Smooth muscle cell of the brain vasculature (primary cell): ENCODE results near the gene RORC.

Experiments
- DNase-seq: peaks from one replicate; pipeline ENCODE4 v3.0.0-alpha.2; 2012; ENCODE audit warnings: low read depth, low spot score

The RORC gene

DNA sequence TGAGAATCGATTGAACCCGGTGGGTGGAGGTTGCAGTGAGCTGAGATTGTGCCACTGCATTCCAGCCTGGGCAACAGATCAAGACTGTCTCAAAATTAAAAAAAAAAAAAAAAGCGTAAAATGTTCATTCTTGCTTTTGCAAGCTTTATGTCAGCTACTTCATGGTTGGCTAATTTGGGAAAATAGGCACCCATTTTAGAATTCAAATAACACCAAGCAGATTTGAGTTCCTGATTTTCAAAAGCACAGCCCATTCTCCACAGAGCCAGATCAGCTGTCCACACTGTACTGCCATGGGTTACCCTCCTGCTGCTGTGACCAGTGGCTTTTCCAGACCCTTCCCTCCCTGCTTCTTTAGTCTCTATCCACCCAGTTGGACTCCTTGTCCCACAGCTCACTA is 17.5 kb upstream of the RORC start:
- DNase-seq = no peak

DNA sequence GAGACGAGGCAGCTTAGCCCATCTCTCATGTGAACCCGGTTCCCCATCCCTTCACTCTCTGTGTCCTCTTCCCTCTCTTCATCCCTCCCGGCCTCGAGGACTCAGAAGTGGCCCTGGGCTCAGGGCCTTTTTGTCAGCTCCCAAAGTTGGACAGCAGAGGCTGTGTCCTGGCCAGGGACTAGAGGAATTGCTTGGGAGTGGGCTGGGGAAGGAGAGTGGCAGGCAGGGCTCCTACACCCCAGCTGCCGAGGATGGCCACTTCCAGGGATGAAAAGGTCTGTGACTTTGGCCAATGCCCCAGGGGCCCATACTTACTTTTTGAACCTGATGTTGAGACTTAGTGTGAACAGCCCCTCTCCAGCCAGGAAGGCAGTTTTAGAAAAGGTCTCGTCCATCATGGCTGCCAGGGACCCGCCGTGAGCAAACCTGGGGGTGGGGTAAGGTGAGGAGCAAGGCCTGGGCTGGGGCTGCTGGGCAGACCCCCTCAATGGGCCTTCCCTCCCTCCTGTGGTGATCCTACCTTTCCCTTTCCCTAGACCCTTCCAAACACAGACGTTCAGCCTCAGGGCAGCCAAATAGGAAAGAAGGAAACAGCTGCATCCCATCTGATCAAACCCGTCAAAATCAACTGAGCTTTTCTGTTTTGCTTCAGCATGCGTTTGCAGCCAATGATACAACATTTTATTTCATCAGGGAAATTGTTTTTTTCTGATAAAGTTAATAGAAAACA is 16.4 kb upstream of the RORC start:
- DNase-seq = no peak

DNA sequence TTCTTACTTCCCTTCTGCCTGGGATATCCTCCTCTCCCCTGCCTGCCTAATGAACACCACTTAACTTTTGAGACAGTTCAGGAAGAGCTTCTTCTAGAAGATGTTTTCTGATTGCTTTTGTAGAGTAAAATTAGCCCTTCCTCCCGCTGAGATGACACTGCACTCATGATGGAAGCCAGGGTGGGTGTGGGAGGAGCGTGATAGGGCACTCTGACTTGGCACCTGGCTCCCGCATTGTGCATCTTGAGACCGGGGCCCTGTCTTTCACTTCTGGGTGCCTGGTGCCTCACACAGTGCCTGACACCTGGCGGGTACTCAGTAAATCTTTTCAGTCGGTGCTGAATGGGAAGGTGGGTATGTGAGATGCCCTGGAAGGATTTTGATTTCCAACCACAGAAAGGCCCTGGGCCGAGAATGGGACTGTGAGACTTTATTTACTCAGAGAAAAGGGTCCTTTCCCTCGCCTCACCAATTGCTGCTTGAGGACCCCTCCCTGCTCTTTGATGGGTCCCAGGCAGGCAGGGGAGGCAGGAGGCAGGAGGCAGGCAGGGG is 15.2 kb upstream of the RORC start:
- no peak for DNase-seq

DNA sequence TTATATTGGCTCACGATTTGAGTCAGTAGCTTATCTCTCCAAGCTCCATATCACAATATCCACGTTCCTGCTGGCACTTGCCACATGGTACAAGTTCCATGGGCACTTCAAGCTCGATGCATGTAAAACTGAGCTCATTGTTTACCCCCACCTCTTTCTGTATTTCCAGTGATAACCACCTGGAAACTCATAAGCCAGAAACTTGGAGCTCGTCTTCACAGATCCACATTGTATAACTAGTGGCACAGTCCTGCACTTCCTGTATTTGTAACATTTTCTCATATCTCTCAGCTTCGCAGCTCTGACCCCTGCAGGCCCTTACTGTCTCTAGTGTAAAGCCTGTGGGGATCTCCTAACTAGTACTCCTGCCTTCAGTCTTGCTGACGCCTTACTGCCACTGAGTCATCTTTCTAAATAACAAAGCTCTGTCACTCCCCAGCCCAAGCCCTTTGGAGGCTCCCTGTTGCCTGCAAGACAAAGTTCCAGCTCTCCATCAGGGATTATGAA is 14.5 kb upstream of the RORC start:
- DNase-seq = no peak

DNA sequence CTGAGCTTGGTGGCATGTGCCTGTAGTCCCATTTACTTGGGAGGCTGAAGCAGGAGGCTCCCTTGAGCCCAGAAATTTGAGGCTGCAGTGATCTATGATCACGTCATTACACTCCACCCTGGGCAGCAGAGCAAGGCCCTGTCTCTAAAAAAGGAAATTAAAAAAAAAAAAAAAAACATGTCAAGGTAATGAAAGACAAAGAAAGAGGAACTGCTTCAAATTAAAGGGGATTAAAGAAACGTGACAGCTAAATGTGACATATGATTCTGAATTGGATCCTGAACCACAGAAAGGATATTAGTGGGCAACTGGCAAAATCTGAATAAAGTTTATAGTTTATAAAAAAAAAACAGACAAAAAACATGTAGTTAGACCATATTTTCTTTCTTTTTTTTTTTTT is 11.8 kb upstream of the RORC start:
- DNase-seq = no peak

DNA sequence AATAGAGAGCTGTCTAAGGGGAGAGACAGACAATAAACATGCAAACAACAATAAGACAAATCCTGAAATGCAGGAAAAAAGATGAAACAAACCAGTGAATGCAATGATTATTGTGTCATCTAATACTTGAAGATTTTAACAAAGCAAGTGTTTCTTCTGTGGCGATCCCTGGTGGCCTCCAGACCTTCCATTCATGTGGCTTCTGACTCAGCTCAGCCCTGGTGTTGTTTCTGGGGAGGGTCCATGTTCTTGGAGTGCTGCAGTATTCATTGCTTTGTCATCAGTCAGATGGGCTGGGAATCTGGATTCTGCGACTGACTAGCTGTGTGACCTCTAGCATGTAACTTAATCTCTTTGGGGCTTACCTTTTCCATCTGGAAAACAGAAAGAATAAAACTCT is 9.5 kb upstream of the RORC start:
- DNase-seq = peak; percentile 17

DNA sequence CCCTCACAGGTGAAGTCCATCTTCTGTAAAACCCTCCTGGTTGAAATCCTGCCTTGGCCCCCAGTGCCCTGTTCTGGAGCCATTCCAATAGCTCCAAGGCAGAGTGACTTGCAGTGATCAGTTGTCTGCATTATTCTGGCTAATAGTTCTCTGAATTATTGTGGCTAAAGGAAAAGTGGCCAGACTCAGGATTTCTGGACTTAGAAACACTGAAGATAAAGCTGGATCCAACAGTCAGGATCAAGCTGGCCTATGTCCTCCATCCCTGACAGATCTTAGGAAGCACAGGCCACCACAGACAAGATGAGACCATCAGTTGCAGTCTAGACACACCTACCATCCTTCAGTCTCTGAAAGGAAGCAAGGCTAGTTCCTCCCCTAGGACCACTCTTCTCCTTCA is 8.8 kb upstream of the RORC start:
- no peak for DNase-seq

DNA sequence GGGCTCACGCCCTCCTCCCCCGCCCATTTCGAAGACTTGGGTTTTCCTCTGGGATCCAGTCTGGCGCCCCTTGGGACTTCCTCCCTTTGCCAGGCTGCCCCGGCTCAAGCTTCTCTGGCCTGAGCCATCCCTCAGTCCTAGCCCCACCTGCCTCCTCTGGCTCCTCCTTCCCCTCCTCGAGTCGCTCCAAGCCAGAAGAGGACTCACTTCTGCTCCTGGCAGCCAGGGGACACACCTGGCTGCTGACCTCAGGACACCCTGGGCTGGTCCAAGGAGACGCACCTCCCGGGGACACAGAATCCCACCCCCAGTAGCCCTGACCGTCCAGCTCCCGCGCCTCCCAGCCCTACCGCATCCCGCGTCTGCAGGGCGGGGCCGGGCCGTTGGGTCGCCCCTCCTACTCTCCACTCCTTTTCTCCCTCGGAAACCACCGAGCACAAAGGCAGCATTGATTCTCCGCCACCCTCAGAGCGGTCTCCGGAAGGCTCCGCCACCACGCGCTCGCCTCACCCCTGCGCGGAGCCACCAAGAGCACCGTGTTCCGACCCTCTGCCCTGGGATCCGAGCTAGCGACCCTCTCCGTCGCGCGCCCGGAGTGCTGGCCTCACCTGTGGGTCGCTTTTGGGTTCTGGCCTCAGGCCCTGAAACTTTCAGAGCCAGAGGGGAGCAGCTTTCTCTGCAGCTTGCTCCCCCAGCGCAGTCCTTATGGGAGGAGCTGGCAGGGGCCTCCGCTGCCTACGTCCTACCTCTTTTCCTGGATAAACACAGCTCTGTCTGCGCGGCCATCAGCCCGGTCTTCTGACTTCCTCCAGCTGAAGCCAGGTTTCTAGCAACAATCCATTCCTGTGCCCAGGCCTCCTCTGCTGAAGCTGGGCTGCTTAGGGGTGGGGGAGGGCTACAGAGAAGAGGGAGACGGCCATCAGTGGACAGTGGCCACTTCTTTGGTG is 8.1 kb upstream of the RORC start, which contains the start of gene C2CD4D:
Gene C2CD4D (minus strand): TSS at position 364 of the 947 bp plus-strand sequence. CDS start 831 bp downstream, outside the sequence.
- DNase-seq = no peak

DNA sequence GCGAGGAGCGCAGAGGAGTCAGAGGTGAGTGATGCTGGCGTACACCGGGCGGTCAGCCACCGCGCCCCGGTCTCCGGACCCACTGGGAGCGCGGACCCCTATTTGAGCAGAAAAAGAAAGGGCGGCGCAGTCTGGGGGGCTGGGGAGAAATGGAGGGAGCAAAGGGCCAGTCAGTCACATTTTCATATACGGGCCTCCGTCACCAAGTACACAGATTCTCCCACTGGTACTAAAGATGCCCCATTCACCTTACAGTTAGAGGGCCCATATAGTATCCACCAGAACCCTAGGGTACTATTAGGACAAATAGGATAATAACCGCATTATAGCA is 7.4 kb upstream of the RORC start:
- no peak for DNase-seq

DNA sequence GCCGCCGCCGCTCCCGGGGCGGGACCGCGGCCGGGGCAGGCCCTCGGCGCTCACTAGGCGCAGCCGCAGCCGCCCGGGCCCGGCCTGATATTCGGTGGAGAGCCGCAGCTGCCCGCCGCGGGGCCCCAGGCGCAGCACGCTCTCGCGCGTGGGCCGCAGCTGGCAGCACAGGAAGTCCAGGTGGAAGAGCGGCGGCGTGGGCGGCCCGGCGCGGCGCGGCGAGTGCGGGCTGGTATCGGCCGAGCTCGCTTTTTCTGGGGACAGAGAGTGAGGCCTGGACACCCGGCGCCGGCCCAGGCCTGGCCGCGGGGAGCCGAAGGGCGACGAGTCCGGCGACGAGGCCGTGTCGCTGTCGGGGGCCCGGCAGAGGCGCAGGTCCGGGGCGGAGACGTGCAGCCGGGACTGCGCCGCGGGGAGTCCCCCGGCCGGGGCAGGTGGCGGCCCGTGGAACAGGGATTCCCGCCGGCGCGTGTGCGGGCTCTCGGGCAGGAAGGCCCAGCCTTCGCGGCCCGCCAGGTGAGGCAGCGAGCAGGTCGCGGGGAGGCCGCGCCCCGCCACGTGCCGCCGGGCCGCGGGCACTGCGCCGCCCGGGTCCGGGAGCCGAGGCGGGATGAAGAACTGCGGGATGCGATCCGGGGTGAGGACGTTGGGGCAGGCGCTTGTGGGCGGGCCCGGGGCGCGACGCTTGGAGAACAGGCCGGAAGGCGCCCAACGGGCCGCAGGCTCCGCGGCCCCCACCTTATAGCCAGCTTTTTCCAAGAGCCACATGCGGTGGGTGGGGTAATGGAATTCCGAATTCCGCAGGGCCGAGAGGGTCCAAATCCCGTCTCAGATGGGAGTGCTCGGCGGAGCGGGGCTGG is 6.8 kb upstream of the RORC start:
- no peak for DNase-seq

DNA sequence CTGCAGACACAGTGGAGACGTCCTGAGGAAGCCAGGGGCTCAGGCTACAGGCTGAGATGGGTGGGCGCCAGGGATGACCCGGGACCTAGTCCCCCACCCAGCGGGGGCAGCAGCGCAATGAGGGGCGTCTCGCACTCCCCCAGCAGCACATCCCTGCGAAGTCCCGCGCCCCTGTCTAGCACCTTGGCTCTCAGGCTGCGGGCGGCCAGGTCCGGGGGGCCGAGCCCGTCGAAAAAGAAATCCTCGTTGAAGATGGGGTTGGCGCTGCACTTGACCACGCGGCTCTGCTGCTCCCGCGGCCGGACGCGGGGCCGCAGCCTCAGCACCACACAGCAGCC is 6.3 kb upstream of the RORC start:
- DNase-seq = no peak

DNA sequence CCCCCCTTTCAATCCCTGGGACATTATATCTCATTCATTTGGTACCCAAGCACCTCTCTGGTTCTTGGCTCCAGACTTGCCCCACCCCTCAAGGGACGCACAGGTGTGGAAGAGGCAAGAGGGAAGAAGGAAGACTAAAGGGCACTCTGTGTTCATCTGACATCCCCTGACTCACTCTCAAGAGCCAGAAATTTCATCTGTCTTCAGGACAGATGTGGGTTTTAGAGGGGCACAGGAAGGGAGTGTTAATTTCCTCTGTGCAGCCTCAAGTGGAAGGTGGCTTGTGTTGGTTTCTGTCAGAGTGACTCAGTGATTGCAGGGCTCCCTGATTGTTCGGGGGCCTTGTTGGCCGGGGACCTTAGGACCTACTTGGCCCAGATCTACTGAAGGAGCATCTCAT is 5.6 kb upstream of the RORC start:
- DNase-seq = no peak

DNA sequence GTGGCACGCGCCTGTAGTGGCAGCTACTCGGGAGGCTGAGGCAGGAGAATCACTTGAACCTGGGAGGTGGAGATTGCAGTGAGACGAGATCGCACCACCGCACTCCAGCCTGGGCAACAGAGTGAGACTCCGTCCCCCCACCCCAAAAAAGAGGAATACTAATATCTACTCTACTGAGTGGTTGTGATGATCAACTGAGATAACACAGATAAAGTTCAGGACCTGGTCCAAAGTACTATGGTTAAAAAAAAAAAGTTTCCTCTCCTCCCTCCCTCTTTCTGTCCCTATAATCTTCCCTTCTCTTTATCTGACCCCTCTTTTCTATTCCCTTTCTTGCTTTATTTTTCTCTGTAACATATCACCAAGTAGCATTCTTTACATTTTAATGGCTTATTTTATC is 4.0 kb upstream of the RORC start:
- DNase-seq = no peak

DNA sequence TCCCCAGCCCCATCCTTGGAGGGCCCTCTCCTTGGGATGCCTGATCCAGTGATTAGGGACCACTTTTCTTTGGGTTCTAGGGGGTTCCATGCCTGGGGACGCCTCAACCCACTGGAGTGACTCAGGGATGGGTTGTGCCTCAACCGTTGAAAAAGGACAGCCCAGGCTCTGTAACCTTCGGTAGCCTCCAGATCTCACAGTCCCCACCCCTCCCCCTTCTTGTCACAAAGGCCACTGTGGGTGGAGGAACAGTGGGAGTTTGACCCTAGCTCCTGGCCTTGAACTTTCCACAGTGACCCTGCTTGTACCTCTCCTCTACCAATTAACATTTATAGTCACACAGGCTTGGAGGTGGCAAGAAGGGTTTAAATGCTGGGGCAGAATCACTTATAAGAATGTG is 2.6 kb upstream of the RORC start:
- DNase-seq = no peak

DNA sequence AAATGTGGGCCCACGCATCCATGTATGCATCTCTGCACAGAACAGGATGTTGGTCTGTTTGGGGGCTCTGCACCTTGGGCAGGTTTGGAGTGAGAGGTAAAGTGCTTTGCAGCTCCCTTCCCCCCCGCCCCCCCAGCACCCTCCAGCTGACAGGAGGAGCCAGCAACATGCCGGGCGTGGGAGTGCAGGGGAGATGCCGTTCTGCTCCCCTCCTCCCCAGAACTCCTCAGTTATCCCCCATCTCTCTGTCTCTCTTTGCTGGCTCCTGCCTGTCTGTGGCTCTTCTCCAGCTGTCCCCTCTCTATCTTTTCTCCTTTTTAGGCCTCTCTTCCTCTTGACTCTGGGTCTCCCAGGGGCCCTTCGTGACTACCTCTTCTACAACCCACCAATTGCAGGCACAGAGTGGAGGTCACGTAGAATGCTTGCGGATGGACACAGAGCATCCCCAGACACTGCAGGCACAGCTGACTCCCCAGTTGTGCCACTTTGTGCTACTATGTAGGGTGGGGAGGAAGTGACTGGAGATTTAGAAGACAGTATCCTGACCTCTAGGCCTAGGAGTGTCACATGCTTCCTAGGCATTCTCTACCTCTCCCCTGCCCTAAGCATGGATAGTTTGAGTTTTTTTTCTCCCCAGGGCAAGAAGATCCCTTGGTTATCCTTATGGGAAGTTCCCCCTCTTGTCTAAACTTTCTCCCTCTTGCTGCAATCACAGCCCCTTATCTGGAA is 1.7 kb upstream of the RORC start:
- no peak for DNase-seq

DNA sequence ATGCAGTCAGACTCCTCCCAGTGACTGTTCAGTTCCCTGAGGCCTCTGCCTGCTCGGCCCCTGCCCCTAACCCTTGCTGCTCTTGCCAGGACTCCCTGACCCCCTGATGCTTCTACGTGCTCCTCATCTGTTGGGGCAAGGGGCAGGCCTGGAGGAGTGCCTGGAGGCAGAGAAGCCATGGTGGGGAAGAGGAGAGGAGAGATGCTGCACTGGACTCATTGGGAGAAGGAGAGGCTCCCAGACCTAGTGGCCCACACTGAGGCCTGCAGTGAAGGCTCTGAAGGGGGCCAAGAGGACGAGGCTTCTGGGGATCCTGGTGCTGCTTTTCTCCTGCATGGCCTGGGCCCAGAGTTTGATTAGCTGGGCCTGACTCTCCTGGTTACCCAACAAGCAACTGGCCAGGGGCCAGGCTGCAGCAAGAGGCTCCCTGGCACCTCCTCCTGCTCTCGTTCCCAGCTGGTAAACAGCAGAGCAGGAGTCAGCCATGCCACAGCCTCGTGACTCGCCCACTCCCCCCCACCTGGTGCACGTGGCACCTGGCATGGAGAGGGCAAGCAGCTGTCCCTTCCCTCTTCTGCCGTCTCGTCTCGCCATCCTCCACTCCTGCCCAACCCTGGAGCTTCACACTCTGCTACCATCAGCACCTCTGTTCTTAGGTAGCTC is 847 bp upstream of the RORC start:
- no peak for DNase-seq

DNA sequence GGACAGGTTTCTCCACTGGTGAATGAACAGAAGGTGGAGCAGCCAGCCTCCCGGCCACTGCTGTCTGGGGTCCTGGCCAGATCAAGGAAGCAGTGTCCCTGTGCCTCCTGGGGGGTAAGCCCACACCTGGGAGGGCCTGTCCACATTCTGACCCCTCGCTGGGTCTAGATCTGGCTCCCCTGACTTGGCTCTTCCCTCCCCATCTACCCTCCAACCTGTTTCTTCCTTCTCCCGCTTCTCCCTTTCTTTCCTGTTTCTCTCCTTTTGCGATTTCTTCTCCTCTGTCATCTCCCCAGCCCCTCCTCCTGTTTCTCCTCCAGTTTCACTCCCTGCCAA is 378 bp downstream of the RORC start:
- no peak for DNase-seq

DNA sequence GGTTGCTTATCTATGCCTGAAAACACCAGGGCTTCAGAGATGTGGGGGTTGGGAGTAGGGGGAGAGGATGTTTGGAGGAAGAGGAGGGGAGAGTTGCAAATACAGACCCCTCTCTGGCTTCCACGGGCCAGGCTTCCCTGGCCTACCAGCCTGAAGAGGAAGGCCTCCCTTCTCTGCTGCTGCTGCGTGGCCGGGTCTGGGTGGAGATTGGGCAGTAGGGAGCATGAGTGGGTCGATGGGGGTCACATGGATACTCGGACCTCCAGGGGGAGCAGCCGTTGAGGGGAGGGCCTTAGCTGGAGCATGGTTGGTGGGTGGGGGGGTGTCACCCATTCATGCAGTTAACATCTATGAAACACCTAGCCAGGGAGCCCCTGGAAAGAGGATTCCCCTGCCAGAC is 1.5 kb downstream of the RORC start:
- no peak for DNase-seq

DNA sequence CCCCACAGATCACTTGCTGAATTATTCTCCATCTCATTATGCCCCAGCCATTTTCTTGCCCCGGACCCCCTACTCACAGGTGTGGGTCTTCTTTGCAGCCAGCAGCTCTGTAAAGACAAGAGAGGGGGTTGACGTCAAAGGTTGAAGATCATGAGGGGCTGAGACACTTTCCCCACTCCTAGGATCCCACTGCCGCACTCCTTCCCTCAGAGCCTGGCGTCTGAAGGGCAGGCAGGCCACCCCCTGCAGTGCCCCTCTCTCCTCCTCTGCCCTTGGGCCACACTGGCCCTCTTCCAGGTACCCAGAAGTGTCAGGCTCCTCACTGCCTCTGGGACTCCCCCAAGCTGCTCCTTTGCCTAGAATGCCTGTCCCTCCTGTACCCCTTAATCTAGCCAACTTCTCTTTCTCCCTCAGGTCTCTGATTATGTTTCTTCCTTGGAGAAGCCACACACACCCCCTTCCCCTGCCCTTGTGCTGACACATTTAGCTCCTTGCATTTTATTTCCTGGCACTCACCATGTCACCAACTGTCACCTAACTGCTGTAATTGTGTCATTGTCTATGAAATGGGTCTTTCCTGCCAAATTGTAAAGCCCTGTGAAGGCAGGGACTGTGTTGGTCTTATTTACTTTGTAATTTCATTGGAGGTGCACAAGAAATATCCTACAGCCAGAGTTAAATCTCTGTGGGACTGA is 2.1 kb downstream of the RORC start:
- no peak for DNase-seq

DNA sequence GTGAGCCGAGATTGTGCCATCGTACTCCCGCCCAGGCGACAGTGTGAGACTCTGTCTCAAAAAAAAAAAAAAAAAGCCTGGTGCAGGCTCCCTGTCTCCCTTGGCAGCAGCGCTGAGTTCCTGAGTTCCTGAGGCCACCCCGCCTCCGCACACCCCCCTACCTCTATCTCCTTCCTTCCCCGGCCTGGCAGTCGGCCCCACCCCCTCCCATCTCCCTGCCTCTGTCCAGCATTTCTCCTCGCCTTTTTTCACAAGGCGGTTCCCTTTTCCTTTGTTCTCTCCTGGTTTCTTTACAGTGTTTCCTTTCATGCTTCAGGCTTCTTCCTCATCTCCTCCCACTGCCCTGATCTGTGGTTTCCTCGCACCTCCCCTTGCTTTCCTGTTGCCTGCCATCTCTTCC is 2.7 kb downstream of the RORC start:
- DNase-seq = no peak
